ENCODE measurements around the gene RUNX2. TPM values are rescaled to one million over a fixed set of nuclear protein-coding genes. Genes with fewer than 3 reads are reported as not detected.

Gene RUNX2
- total and polyA plus RNA-seq, 9 of the 15 experiments (the other 6 are each of a cell fraction or from before 2014, with no cell fraction given) = 0.29 to 1.00 (median 0.43) TPM

DNA sequence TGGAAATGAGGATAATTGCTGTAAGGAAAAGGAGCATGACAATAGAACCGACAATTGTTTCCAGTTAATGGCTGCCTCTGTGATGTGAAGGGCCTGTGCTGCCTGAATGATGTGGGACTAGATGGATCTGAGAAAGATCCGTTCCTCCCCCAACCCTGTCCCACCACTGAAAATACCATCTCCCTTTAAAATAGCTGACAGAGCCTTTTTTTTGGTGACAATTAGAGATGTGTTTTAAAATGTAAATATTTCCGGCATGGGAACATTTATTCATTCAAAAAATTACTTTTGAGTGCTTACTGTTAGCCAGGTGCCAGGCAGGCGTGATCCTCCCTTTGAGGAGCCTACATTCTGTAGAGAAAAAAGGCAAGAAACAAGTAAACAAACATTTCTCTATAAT, 122.0 kb downstream of the RUNX2 start:
- in situ Hi-C loops (cut with MboI) (no loop called here), intact Hi-C loops (cut with micrococcal nuclease) (no loop called here)
- POLR2A ChIA-PET = no interaction called here
- 74% methylated on average over 4 of the region's 4 CpGs for WGBS (ENCODE audit: insufficient coverage, low coverage, missing lambda C conversion rate)
- Histone ChIP-seq H3K27me3 (ENCODE audit: control insufficient read depth in 2 of 2, insufficient read depth in 2 of 2, low read length in 2 of 2) (no peaks in the 10 kb centered on the region), H4K20me1 (replicated peaks; ENCODE audit: control insufficient read depth, insufficient read depth, low read length) (no peaks in the 10 kb centered on the region), H3K36me3 (ENCODE audit: control insufficient read depth, insufficient read depth, low read length) (no peaks in the 10 kb centered on the region), H3K9me3 (replicated peaks; ENCODE audit: control insufficient read depth, insufficient read depth, low read depth, low read length) (no peaks in the 10 kb centered on the region), H3K27ac (ENCODE audit: extremely low read depth, low read depth, low read length) (no peak overlapping the region), H3K4me1 (replicated peaks in 1 of 2; ENCODE audit: control insufficient read depth in 2 of 2, insufficient read depth in 2 of 2, low read length in 2 of 2) (peaks cover 5 to 72% of the 10 kb centered on the region in 2 experiments), H3K9ac (ENCODE audit: insufficient read depth in 1 of 2, low read depth in 2 of 2, low read length in 2 of 2) (no peak overlapping the region), H3K4me3 (no peak overlapping the region), H3K4me2 (ENCODE audit: insufficient read depth, low read length) (no peak overlapping the region), H3K79me2 (ENCODE audit: control insufficient read depth, insufficient read depth, low read length) (no peaks in the 10 kb centered on the region), H3K9me1 (ENCODE audit: control insufficient read depth, insufficient read depth, low read length) (no peaks in the 10 kb centered on the region), H2AFZ (ENCODE audit: low read depth, low read length) (no peak overlapping the region)
- CTCF ChIA-PET (ENCODE audit: low intra/inter-chr PET ratio) = no interaction called here
- FAIRE-seq (no peak), ATAC-seq (no peak), DNase-seq (ENCODE audit: extremely low read depth in 1 of 4, low spot score in 3 of 4) (no peak)
- no TSS peak for BruUV-seq (replicated peaks)
- TF ChIP-seq C11orf30 (IDR thresholded peaks at IDR 0.05; ENCODE audit: low read depth) (peak; percentile 75), MAFF (IDR thresholded peaks at IDR 0.05; ENCODE audit: low read length) (peak; percentile 78), ZNF316 (IDR thresholded peaks at IDR 0.05) (peak; percentile 81), ZBTB7A (IDR thresholded peaks at IDR 0.05; ENCODE audit: borderline replicate concordance, control insufficient read depth, low read depth, low read length) (no peak), MAFK (IDR thresholded peaks at IDR 0.05; ENCODE audit: low read length) (peak; percentile 79), MCM7 (IDR thresholded peaks at IDR 0.05) (no peak), MAFG (tag; conservative IDR thresholded peaks at IDR 0.05) (peak; percentile 61)

DNA sequence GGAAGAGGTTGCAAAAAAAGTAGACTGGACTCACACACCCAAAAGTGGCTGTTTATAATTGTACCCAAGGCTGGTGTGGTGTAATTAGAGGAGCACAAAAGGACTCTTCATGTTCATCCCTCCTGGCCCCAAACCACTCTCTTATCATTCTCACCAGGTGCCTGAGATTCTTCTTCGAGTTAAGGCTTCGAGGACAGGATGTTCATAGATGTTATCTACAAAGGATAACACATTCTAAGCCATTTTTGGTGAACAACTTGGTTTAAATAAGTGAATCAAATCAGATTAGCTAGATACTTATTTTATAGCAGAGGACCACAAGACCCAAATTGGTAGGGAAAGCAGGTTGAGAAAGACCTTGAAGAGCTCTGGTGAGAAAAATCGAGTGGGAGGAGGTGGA, 122.7 kb downstream of the RUNX2 start:
- FAIRE-seq (no peak), DNase-seq (ENCODE audit: extremely low read depth in 1 of 4, low spot score in 3 of 4) (no peak), ATAC-seq (no peak)
- no peak overlapping the region for H3K9ac ChIP-seq (ENCODE audit: insufficient read depth in 1 of 2, low read depth in 2 of 2, low read length in 2 of 2)
- no peak overlapping the region for H2AFZ ChIP-seq (ENCODE audit: low read depth, low read length)
- no TSS peak for BruUV-seq (replicated peaks)
- POLR2A ChIA-PET = interaction anchor here (0.5 to 1.7 kb wide), 4 partner anchors 10 to 38 kb away, joined by 3 to 9 read pairs (median 4); no protein-coding TSS in a partner anchor
- H3K36me3 ChIP-seq (ENCODE audit: control insufficient read depth, insufficient read depth, low read length) = no peaks in the 10 kb centered on the region
- H3K9me1 ChIP-seq (ENCODE audit: control insufficient read depth, insufficient read depth, low read length) = no peaks in the 10 kb centered on the region
- no peak overlapping the region for H3K4me2 ChIP-seq (ENCODE audit: insufficient read depth, low read length)
- no peaks in the 10 kb centered on the region for H3K79me2 ChIP-seq (ENCODE audit: control insufficient read depth, insufficient read depth, low read length)
- peaks cover 5 to 75% of the 10 kb centered on the region in 2 experiments for H3K4me1 ChIP-seq (replicated peaks in 1 of 2; ENCODE audit: control insufficient read depth in 2 of 2, insufficient read depth in 2 of 2, low read length in 2 of 2)
- no peak overlapping the region for H3K27ac ChIP-seq (ENCODE audit: extremely low read depth, low read depth, low read length)
- H3K27me3 ChIP-seq (ENCODE audit: control insufficient read depth in 2 of 2, insufficient read depth in 2 of 2, low read length in 2 of 2) = no peaks in the 10 kb centered on the region
- no peaks in the 10 kb centered on the region for H4K20me1 ChIP-seq (replicated peaks; ENCODE audit: control insufficient read depth, insufficient read depth, low read length)
- intact Hi-C loops (cut with micrococcal nuclease) = no loop called here
- CTCF ChIA-PET (ENCODE audit: low intra/inter-chr PET ratio) = no interaction called here
- in situ Hi-C loops (cut with MboI) = no loop called here
- H3K4me3 ChIP-seq = no peak overlapping the region
- WGBS (ENCODE audit: insufficient coverage, low coverage, missing lambda C conversion rate) = 5% methylated on average over 3 of the region's 3 CpGs
- no peaks in the 10 kb centered on the region for H3K9me3 ChIP-seq (replicated peaks; ENCODE audit: control insufficient read depth, insufficient read depth, low read depth, low read length)
- TF ChIP-seq ZHX1 (conservative IDR thresholded peaks at IDR 0.05; ENCODE audit: low read length) (no peak), GABPA (tag; conservative IDR thresholded peaks at IDR 0.05; ENCODE audit: low read depth) (peak; percentile 40), PTBP1 (IDR thresholded peaks at IDR 0.05; ENCODE audit: low read depth, low read length) (no peak), FOXM1 (IDR thresholded peaks at IDR 0.05; ENCODE audit: low read depth) (0 out of 2 replicates have a peak, but pooled peaks have one; percentile 13), FOXM1 (CRISPR knock-in tag; IDR thresholded peaks at IDR 0.05; ENCODE audit: low read depth) (no peak), TEAD4 (IDR thresholded peaks at IDR 0.05; ENCODE audit: low read length) (peak; percentile 16; the same call in 1 of the 2 replicates), TEAD4 (CRISPR knock-in tag; IDR thresholded peaks at IDR 0.05; ENCODE audit: borderline replicate concordance) (no peak), ZEB2 (IDR thresholded peaks at IDR 0.05) (peak; percentile 82), CBFA2T3 (IDR thresholded peaks at IDR 0.05) (peak; percentile 33)

Data from K562 (cell line).